GM12878 (cell line): ENCODE results near the gene ANKRD1. TPM values are rescaled to one million over a fixed set of nuclear protein-coding genes. Genes with fewer than 3 reads are reported as not detected.
"Not testable (repeated sequence)": the region's sequence is repeated elsewhere in the genome, so short reads cannot be mapped to it uniquely, and the experiment has no call there.

Experiments used
- ATAC-seq: fragments of 200-7000 bp; cut with Tn5 transposase; 3 replicates; pipeline ENCODE4 v1.9.1; 2020; ENCODE audit warnings: mild to moderate bottlenecking, moderate library complexity
- BruUV-seq: library from RNA; stranded (reverse); fragments of 400-500 nt; replicated peaks from 2 replicates; lab custom pipeline; 2021; lab: Mats Ljungman, UMichigan
- CTCF ChIA-PET: fragments of 300-600 bp; sonication (Branson Sonifier 250); formaldehyde crosslinking; extraction: SDS; loops from one replicate; lab custom pipeline; 2021; ENCODE audit warnings: inconsistent platforms; lab: Yijun Ruan, JAX
- POLR2A ChIA-PET: fragments of 350-600 bp; formaldehyde crosslinking; extraction: SDS; loops from one replicate; lab custom pipeline; 2021; ENCODE audit warnings: inconsistent platforms; lab: Charles Lee
- RAD21 ChIA-PET: fragments of 300-600 bp; sonication (Branson Sonifier 250); formaldehyde crosslinking; loops from one replicate; lab custom pipeline; 2023; ENCODE audit warnings: antibody characterized with exemption; ENCODE audit not compliant: unreplicated experiment; lab: Charles Lee
- SMC1A ChIA-PET: fragments of 300-600 bp; sonication (Branson Sonifier 250); formaldehyde crosslinking; loops from one replicate; lab custom pipeline; 2023; ENCODE audit not compliant: unreplicated experiment, uncharacterized antibody; lab: Charles Lee
- DNase-seq: peaks from one replicate; pipeline ENCODE4 v3.0.0-alpha.2; 2011; ENCODE audit warnings: low read depth, low spot score
- FAIRE-seq: peaks from 3 replicates; lab custom pipeline; 2011; peaks lifted over from hg19 to GRCh38; lab: Jason Lieb, UNC
- H2AFZ ChIP-seq: 2 replicates; pipeline ENCODE4 v1.6.0; 2011; ENCODE audit warnings: low read depth, low read length, control low read depth; ENCODE audit not compliant: control insufficient read depth
- H3K27ac ChIP-seq: 2 replicates; pipeline ENCODE4 v1.5.1; 2011; ENCODE audit warnings: control low read depth; ENCODE audit not compliant: control insufficient read depth, insufficient read depth
- H3K27me3 ChIP-seq, 2 experiments: replicated peaks in 1 of 2; 2 replicates each; pipeline versions ENCODE4 v1.6.0 to v1.6.1; 2011; ENCODE audit warnings: low read length in 1 of 2; ENCODE audit not compliant: control insufficient read depth in 2 of 2, insufficient read depth in 2 of 2
- H3K36me3 ChIP-seq, 2 experiments: 2 replicates each; pipeline ENCODE4 v1.5.1; 2011; ENCODE audit warnings: low read length in 1 of 2; ENCODE audit not compliant: control insufficient read depth in 2 of 2, insufficient read depth in 2 of 2
- H3K4me1 ChIP-seq: 2 replicates; pipeline ENCODE4 v1.6.1; 2011; ENCODE audit warnings: mild to moderate bottlenecking, low read length, moderate library complexity, mixed read lengths; ENCODE audit not compliant: control insufficient read depth, insufficient read depth
- H3K4me2 ChIP-seq: 2 replicates; pipeline ENCODE4 v1.6.0; 2011; ENCODE audit warnings: control low read depth; ENCODE audit not compliant: control insufficient read depth, insufficient read depth
- H3K4me3 ChIP-seq: fragments of 200-600 bp; sonication (generic); 2 replicates; pipeline ENCODE4 v1.5.1; 2016
- H3K79me2 ChIP-seq: 2 replicates; pipeline ENCODE4 v1.6.0; 2011; ENCODE audit warnings: low read length; ENCODE audit not compliant: control insufficient read depth, insufficient read depth
- H3K9ac ChIP-seq: 2 replicates; pipeline ENCODE4 v1.8.0; 2011; ENCODE audit warnings: low read length, control low read depth, mixed read lengths; ENCODE audit not compliant: control insufficient read depth, insufficient read depth
- H3K9me3 ChIP-seq: replicated peaks from 3 replicates; pipeline ENCODE4 v1.5.1; 2011; ENCODE audit warnings: mild to moderate bottlenecking, low read length; ENCODE audit not compliant: control insufficient read depth, insufficient read depth
- H4K20me1 ChIP-seq: 2 replicates; pipeline ENCODE4 v1.6.0; 2011; ENCODE audit not compliant: control insufficient read depth, insufficient read depth
- CHD1 ChIP-seq: IDR thresholded peaks from 2 replicates; pipeline ENCODE4 v1.6.1; 2012; ENCODE audit warnings: low read depth, low read length, improper control_type of control experiment
- CHD2 ChIP-seq: IDR thresholded peaks from 2 replicates; pipeline ENCODE4 v1.6.1; 2011; ENCODE audit warnings: low read depth, low read length, improper control_type of control experiment, borderline replicate concordance
- CREB1 ChIP-seq: IDR thresholded peaks from 2 replicates; pipeline ENCODE4 v1.6.1; 2012; ENCODE audit warnings: low read depth, mild to moderate bottlenecking, inconsistent platforms
- EED ChIP-seq: sonication (generic); IDR thresholded peaks from 2 replicates; pipeline ENCODE4 v1.6.1; 2016; ENCODE audit warnings: antibody characterized with exemption, low read depth
- ETV6 ChIP-seq, 2 experiments: fragments of 450-650 bp in 1 of 2; IDR thresholded peaks in 1 of 2; conservative IDR thresholded peaks in 1 of 2; 2 replicates each; pipeline ENCODE4 v1.6.1; 2014; ENCODE audit warnings: antibody characterized with exemption in 1 of 2, borderline replicate concordance in 1 of 2, low read depth in 1 of 2, mild to moderate bottlenecking in 1 of 2, moderate library complexity in 1 of 2
- GATAD2B ChIP-seq: fragments of 450-650 bp; conservative IDR thresholded peaks from 2 replicates; pipeline ENCODE4 v1.6.1; 2017; ENCODE audit warnings: low read depth, mild to moderate bottlenecking, moderate library complexity
- HCFC1 ChIP-seq: fragments of 150-350 bp; IDR thresholded peaks from 2 replicates; pipeline ENCODE4 v1.6.1; 2014; ENCODE audit warnings: low read length
- IRF4 ChIP-seq: IDR thresholded peaks from 2 replicates; pipeline ENCODE4 v1.6.1; 2011; ENCODE audit warnings: low read depth, low read length
- SUPT20H ChIP-seq: IDR thresholded peaks from 2 replicates; pipeline ENCODE4 v1.6.1; 2011; ENCODE audit warnings: low read depth, mild to moderate bottlenecking, low read length, moderate library complexity, borderline replicate concordance; ENCODE audit not compliant: control insufficient read depth
- TCF12 ChIP-seq: IDR thresholded peaks from 2 replicates; pipeline ENCODE4 v1.6.1; 2011; ENCODE audit warnings: low read depth, mild to moderate bottlenecking, low read length
- TCF3 ChIP-seq: IDR thresholded peaks from 2 replicates; pipeline ENCODE4 v1.6.1; 2012; ENCODE audit warnings: low read depth, mild to moderate bottlenecking, low read length, borderline replicate concordance; ENCODE audit not compliant: insufficient read depth
- ZBED1 ChIP-seq: IDR thresholded peaks from 2 replicates; pipeline ENCODE4 v1.6.1; 2016; ENCODE audit warnings: borderline replicate concordance
- ZNF274 ChIP-seq: IDR thresholded peaks from one replicate; pipeline ENCODE4 v1.8.0; 2011; ENCODE audit not compliant: insufficient read length, insufficient read depth
- ZSCAN29 ChIP-seq: fragments of 450-650 bp; IDR thresholded peaks from 2 replicates; pipeline ENCODE4 v1.6.1; 2017; ENCODE audit warnings: mild to moderate bottlenecking, moderate library complexity
- WGBS: methylation state at CpG from one replicate; pipeline ENCODE4 v1.1.6; 2016; ENCODE audit warnings: low lambda C conversion rate; ENCODE audit not compliant: insufficient replicate concordance, insufficient coverage; ENCODE audit errors: missing lambda C conversion rate; 5-methylcytosine and 5-hydroxymethylcytosine counted together
- in situ Hi-C: fragments of 300-500 bp; cut with MboI; formaldehyde crosslinking; loops from 9 replicates; pipeline ENCODE4 v1.14.3; 2018; ENCODE audit warnings: mixed read lengths
- intact Hi-C: fragments of 100-400 bp; cut with micrococcal nuclease; formaldehyde crosslinking; loops from one replicate; pipeline ENCODE4 v1.14.2; 2022; ENCODE audit not compliant: unreplicated experiment
- polyA plus RNA-seq, 11 experiments: library from polyadenylated mRNA; depleted of rRNA in 4 of 11; unstranded in 6 of 11; stranded (reverse) in 5 of 11; fragments of >200 nt; fragmentation: Nextera tagmentation in 4 of 11; fragmentation: Illumina TruSeq in 1 of 11; extraction: Ambion mirVana in 4 of 11; extraction: Trizol in 1 of 11; gene quantifications; 1 replicate in 1 of 11; 2 replicates in 10 of 11; pipeline versions ENCODE4 v1.2.1 to v1.2.3, GENCODE V29; 2011 to 2016; ENCODE audit warnings: inconsistent platforms in 2 of 11, missing spikeins in 2 of 11, low read depth in 1 of 11
- total RNA-seq, 4 experiments: library from RNA; depleted of rRNA in 3 of 4; stranded (reverse); fragments of >200 nt in 3 of 4; fragmentation: Illumina TruSeq in 1 of 4; extraction: Trizol in 1 of 4; gene quantifications; 2 replicates each; pipeline versions ENCODE4 v1.2.1 to v1.2.3, GENCODE V29; 2013 to 2021
- TF ChIP-seq, protein P1 (sequence below): fragments of 450-650 bp; IDR thresholded peaks from 2 replicates; pipeline ENCODE4 v1.6.1; 2018; ENCODE audit warnings: mild to moderate bottlenecking, low read depth, moderate library complexity; ENCODE audit not compliant: partially characterized antibody
- TF ChIP-seq, protein P2 (sequence below): IDR thresholded peaks from 2 replicates; pipeline ENCODE4 v1.6.1; 2011; ENCODE audit warnings: low read depth, mild to moderate bottlenecking, low read length, moderate library complexity, borderline replicate concordance; ENCODE audit errors: extremely low read depth
- TF ChIP-seq, protein P3 (sequence below): fragments of 450-650 bp; IDR thresholded peaks from 2 replicates; pipeline ENCODE4 v1.6.1; 2017; ENCODE audit warnings: mild to moderate bottlenecking, low read depth, inconsistent platforms; ENCODE audit not compliant: poor library complexity, severe bottlenecking

The ANKRD1 gene
- total and polyA plus RNA-seq, 10 of the 15 experiments (the other 5 are each of a cell fraction or from before 2014, with no cell fraction given), result not detected

DNA sequence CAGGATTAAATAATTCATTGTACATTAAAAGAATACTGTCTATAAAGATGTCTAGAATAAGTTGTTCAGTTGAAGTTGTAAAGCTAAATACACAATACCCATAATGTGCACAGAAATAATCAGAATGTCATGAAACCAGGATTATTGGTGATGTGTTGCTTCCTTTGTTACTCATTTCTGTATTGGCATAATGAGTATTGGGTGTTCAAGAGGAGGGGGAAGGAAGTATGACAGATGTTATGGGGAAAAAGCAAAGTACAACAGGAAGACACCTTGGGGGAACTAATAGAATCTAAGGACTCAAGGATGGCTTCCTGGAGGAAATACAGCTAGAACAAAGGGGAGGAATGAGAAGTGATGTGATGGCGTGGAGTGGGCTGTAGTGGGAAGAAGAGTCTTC is 15.0 kb downstream of the ANKRD1 start (continued):
- TF ChIP-seq, protein P1, sequence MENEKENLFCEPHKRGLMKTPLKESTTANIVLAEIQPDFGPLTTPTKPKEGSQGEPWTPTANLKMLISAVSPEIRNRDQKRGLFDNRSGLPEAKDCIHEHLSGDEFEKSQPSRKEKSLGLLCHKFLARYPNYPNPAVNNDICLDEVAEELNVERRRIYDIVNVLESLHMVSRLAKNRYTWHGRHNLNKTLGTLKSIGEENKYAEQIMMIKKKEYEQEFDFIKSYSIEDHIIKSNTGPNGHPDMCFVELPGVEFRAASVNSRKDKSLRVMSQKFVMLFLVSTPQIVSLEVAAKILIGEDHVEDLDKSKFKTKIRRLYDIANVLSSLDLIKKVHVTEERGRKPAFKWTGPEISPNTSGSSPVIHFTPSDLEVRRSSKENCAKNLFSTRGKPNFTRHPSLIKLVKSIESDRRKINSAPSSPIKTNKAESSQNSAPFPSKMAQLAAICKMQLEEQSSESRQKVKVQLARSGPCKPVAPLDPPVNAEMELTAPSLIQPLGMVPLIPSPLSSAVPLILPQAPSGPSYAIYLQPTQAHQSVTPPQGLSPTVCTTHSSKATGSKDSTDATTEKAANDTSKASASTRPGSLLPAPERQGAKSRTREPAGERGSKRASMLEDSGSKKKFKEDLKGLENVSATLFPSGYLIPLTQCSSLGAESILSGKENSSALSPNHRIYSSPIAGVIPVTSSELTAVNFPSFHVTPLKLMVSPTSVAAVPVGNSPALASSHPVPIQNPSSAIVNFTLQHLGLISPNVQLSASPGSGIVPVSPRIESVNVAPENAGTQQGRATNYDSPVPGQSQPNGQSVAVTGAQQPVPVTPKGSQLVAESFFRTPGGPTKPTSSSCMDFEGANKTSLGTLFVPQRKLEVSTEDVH, result no peak
- TF ChIP-seq ZBED1 (peak; percentile 37; the same call in 1 of the 2 replicates), CHD1 (no peak), SUPT20H (no peak), ETV6 (conservative IDR thresholded peaks at IDR 0.05 in 1 of 2, IDR thresholded peaks at IDR 0.05 in 1 of 2; ENCODE audit: borderline replicate concordance in 1 of 2, low read depth in 1 of 2) (peak in 1 of 2 experiments; percentile 99; a peak in 2 of 4 replicates), IRF4 (peak; percentile 62; the same call in 1 of the 2 replicates), EED (peak; percentile 71), ZNF274 (no peak), CHD2 (no peak), GATAD2B (no peak), ZSCAN29 (no peak), TCF3 (0 out of 2 replicates have a peak, but pooled peaks have one; percentile 8), HCFC1 (no peak), TCF12 (no peak), CREB1 (peak; percentile 41; the same call in 1 of the 2 replicates)
- TF ChIP-seq, protein P2, sequence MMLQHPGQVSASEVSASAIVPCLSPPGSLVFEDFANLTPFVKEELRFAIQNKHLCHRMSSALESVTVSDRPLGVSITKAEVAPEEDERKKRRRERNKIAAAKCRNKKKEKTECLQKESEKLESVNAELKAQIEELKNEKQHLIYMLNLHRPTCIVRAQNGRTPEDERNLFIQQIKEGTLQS, result no peak
- TF ChIP-seq, protein P3, sequence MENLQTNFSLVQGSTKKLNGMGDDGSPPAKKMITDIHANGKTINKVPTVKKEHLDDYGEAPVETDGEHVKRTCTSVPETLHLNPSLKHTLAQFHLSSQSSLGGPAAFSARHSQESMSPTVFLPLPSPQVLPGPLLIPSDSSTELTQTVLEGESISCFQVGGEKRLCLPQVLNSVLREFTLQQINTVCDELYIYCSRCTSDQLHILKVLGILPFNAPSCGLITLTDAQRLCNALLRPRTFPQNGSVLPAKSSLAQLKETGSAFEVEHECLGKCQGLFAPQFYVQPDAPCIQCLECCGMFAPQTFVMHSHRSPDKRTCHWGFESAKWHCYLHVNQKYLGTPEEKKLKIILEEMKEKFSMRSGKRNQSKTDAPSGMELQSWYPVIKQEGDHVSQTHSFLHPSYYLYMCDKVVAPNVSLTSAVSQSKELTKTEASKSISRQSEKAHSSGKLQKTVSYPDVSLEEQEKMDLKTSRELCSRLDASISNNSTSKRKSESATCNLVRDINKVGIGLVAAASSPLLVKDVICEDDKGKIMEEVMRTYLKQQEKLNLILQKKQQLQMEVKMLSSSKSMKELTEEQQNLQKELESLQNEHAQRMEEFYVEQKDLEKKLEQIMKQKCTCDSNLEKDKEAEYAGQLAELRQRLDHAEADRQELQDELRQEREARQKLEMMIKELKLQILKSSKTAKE, result no peak

DNA sequence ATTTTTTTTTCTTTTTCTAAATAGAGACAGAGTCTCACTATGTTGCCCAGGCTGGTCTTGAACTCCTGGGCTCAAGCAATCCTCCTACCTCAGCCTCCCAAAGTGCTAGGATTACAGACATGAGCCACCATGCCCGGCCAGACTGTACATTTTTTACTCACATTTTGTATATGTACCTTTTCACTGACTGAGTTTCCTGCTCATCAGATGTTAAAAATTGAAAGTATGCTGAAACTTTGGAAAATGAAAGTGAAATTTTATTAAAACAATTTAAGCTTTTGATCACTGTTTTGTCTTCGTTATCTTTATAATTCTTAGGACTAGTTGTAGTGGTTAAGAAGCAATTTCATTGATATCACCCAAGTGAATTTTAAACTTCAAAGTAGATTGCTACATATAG is 24.0 kb downstream of the ANKRD1 start:
- in situ Hi-C loops, result loop anchor here (25.0 kb wide), 1 partner anchor 1015 kb away; the partner anchor contains the start of genes BTAF1 and FGFBP3
- H3K27ac ChIP-seq, H3K4me1 ChIP-seq, H3K9ac ChIP-seq, H4K20me1 ChIP-seq, BruUV-seq, H2AFZ ChIP-seq, H3K4me3 ChIP-seq, intact Hi-C loops, FAIRE-seq, DNase-seq, POLR2A ChIA-PET, H3K27me3 ChIP-seq, H3K79me2 ChIP-seq, H3K4me2 ChIP-seq, H3K9me3 ChIP-seq: not testable (repeated sequence)
- WGBS, result 53% methylated on average over 2 of the region's 2 CpGs
- SMC1A ChIA-PET, result interaction anchor here (1.0 to 1.4 kb wide), 2 partner anchors 12 to 354 kb away, joined by 4 read pairs; no protein-coding TSS in a partner anchor
- RAD21 ChIA-PET, result interaction anchor here (1.0 to 1.6 kb wide), 3 partner anchors 15 to 354 kb away, joined by 3 to 7 read pairs (median 3); no protein-coding TSS in a partner anchor
- CTCF ChIA-PET, result interaction anchor here (0.9 to 1.3 kb wide), 6 partner anchors 15 to 399 kb away, joined by 3 to 5 read pairs (median 4); partner anchors contain the start of gene RPP30
- peak; percentile 37; the same call in 2 of the 3 replicates for ATAC-seq
- H3K36me3 ChIP-seq, result peaks cover 3 to 25% of the 10 kb centered on the region in 2 experiments
